Stimulated activated CD8-positive, alpha-beta memory T cell treated with anti-CD3 and anti-CD28 coated beads, Interleukin-7, amount 100 ng/mL, for 4 hours (primary cell): ENCODE data around the gene SPTBN1.

ENCODE experiments used
- DNase-seq, 2 donors: peaks; one replicate each; pipeline ENCODE4 v3.0.0-alpha.2; 2020; ENCODE audit warnings: low read depth in 2 of 2

SPTBN1 gene

GRCh38 chr2:54553775-54554174 lies 97.6 kb downstream of the SPTBN1 start:
- no peak for DNase-seq

GRCh38 chr2:54555318-54555837 lies 99.3 kb downstream of the SPTBN1 start:
- no peak for DNase-seq

- DNase-seq: no peak
Measured at GRCh38 chr2:54556621-54557121, 100.5 kb downstream of the SPTBN1 start.

- no peak for DNase-seq
Measured at GRCh38 chr2:54557211-54557600, 101.1 kb downstream of the SPTBN1 start.

GRCh38 chr2:54557601-54558187 lies 101.6 kb downstream of the SPTBN1 start:
- DNase-seq: peak; percentile 46 to 68

GRCh38 chr2:54558188-54559005 lies 102.3 kb downstream of the SPTBN1 start:
- peak; percentile 33 to 55 for DNase-seq

GRCh38 chr2:54559006-54559445 lies 102.9 kb downstream of the SPTBN1 start:
- no peak for DNase-seq

- DNase-seq: no peak
Measured at GRCh38 chr2:54559593-54560145, 103.5 kb downstream of the SPTBN1 start.

GRCh38 chr2:54560146-54560881 lies 104.2 kb downstream of the SPTBN1 start:
- no peak for DNase-seq

- no peak for DNase-seq
Measured at GRCh38 chr2:54561010-54561409, 104.9 kb downstream of the SPTBN1 start.

- DNase-seq: no peak
Measured at GRCh38 chr2:54564439-54564838, 108.3 kb downstream of the SPTBN1 start.

GRCh38 chr2:54565551-54565950 lies 109.4 kb downstream of the SPTBN1 start:
- DNase-seq: no peak

GRCh38 chr2:54566896-54567295 lies 110.8 kb downstream of the SPTBN1 start:
- DNase-seq: no peak

- no peak for DNase-seq
Measured at GRCh38 chr2:54568876-54569321, 112.8 kb downstream of the SPTBN1 start.

- no peak for DNase-seq
Measured at GRCh38 chr2:54569745-54570301, 113.7 kb downstream of the SPTBN1 start.

- DNase-seq: no peak
Measured at GRCh38 chr2:54570321-54570855, 114.3 kb downstream of the SPTBN1 start.

GRCh38 chr2:54570925-54571694 lies 115.0 kb downstream of the SPTBN1 start:
- peak in 1 of 2 donors; percentile 49 for DNase-seq

- no peak for DNase-seq
Measured at GRCh38 chr2:54572262-54572635, 116.1 kb downstream of the SPTBN1 start.

GRCh38 chr2:54572636-54573536 lies 116.8 kb downstream of the SPTBN1 start:
- DNase-seq: no peak
